Effector CD8-positive, alpha-beta T cell (primary cell): ENCODE results near the gene MET.
"Not testable (repeated sequence)": the region's sequence is repeated elsewhere in the genome, so short reads cannot be mapped to it uniquely, and the experiment has no call there.

Source experiments
- DNase-seq: peaks from one replicate; lab custom pipeline; 2025; lab: John Stamatoyannopoulos, UW

The MET gene

DNA sequence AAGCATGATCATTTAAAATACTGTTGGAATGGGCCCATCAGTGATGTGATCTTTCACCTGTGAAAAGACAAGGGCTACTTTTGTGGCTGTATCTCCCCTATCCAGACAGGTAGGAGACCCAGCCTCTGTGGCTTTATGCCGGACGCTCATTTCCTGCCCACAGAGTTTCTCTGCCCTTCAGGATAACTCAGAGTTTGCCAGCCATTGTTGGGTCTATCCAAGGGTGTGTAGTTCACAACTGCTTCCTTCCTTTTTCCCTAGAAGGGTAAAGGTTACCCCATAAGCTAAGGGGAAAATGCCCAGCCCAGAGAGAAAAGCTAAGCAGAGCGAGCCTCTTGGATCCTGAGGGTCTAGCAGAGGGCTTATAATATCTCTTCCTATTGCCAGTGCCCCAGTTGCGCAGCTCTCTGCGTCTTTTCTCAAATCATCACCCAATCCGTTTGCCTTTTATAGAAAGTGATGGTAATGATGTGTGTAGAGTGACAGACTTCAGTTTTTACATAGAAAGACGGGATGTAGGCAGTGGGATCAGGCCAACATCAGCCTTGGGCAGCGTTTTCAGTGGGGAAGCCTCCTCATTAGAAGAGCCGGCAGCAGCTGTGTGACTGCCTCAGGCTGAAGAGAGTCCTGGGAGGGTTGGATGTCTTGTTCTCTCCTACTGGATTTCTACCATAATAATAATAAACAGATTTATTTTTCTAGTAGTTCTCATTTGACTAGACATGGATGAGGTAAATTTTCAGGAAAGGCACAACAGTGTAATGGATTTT lies 80.5 kb downstream of the MET start:
- DNase-seq = no peak

DNA sequence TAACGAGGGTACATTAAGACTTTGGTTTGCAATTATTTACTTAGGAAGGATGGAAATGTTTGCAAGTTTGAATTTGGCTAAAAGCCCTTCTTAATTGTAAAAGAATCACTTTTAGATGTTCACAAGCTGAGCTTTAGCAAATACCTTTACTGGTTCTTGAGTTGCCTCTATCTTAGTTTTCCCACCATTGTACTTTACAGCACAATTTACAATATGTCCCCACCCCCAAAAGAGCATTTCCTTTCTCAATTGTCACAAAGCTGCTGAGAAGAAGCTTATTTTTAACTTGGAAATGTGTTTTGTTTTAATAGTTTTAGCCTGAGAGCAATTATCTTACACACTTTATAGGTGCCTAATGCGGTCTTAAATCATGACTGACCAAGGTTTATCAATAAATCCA lies 81.1 kb downstream of the MET start:
- DNase-seq = no peak

DNA sequence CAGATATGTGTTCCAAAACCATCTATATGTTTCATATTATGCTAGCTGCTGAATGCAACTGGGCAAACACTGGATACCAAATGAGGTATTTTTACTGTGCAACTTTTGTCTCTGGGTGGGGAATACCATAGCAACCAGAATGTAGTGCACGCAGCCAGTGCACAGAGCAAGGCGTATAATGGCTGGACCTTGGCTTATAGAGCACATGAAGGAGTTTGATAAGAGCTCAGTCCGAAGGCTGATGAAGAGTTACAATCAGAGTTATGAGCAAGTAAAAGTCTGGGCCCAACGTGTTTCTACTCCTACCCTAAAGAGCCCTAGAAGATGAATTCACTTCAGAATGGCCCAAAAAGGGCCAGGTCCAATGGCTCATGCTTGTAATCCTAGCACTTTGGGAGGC lies 82.2 kb downstream of the MET start:
- no peak for DNase-seq

DNA sequence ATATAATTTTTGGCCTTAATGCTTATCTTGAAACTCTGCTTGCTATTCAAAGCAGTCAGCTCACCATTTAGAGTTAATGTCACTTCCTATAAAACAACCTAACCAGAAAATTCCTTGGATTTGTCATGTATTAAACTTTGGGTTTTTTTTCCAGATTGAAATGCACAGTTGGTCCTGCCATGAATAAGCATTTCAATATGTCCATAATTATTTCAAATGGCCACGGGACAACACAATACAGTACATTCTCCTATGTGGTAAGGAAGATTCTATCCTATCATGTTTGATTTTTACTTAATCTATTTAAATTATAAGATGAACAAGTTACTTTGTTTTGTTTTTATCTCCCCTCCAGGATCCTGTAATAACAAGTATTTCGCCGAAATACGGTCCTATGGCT lies 85.3 kb downstream of the MET start:
- DNase-seq = no peak

DNA sequence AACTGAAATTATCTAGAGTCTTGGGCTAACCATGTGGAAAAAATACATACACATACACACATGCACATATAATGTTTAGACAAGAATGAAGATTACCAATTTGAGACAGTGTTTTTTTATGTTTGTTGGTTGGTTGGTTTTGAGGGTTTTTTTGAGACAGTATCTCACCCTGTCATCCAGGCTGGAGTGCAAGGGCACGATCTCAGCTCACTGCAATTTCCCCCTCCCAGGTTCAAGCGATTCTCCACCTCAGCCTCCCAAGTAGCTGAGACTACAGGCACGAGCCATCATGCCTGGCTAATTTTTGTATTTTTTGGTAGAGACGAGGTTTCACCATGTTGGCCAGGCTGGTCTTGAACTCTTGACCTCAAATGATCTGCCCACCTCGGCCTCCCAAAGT lies 87.6 kb downstream of the MET start:
- DNase-seq = not testable (repeated sequence)

DNA sequence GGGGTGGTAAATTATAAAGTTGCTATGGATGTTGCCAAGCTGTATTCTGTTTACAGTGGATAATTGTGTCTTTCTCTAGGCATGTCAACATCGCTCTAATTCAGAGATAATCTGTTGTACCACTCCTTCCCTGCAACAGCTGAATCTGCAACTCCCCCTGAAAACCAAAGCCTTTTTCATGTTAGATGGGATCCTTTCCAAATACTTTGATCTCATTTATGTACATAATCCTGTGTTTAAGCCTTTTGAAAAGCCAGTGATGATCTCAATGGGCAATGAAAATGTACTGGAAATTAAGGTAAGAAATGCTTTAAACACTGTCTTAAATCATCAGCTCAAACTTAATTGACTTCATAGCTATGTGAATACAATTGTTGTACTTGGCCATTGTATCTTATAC lies 91.0 kb downstream of the MET start:
- DNase-seq = no peak

DNA sequence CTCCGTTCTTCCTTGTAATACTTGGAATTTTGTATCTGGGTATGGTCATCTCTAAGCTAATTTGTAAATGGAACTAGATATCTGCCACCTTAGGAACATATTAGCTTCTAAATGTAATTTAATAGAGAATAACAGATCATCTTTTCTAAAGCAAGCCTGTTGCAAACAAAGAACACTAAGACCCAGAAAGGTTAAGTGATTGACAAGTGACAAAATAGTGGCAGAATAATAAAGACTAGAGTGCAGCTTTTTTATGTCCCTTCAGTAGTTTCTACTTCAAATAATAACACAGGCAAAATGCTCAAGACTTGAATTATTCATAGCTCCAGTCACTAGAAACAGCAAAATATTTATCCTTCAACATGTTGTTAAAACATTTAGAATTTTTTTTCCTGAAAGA lies 91.7 kb downstream of the MET start:
- no peak for DNase-seq

DNA sequence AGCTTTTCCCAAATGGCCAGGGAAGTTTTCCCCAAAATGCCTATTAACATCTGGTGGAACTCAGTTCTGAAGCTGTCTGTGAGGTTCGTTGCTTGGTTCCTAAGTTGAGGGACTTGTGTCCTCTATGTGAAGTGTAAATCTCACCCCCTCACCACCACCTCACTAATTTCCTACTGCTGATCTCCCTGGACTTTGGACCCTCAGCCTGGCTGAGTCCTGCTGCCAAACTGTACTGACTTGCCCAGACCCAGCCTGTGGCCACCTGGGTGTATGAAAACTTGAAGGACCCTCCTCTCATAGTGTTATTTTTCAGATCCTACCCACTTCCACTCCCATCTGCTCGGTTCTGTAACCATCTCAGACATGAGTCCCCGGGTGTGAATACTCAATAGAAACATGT lies 94.9 kb downstream of the MET start:
- DNase-seq = no peak

DNA sequence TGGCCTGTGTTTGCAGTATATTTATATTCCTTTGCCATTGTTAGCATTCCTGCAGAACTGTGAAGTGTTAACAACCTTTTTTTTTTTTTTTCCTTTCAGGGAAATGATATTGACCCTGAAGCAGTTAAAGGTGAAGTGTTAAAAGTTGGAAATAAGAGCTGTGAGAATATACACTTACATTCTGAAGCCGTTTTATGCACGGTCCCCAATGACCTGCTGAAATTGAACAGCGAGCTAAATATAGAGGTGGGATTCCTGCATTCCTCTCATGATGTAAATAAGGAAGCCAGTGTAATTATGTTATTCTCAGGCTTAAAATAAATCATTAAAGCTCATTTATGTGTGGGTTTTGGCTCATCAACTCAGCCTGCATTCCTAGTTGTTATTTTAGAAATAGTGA lies 97.5 kb downstream of the MET start:
- DNase-seq = no peak

DNA sequence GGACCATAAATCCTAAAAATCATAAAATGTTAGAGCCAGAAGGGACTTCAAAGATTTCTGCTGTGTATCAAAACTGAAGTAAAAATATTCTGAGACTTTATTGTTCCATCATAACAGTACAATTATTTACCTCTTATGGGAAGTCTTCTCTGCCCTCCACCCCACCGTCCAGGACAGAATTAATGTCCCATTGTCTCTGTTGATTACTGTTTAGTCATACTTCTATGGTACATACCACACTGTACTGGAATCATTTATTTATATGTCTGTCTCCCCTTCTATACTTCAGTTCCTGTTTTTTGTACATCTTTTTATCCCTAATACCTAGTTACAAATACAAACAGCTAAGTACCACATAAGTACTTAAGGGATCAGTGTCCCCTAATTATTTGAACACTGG lies 98.9 kb downstream of the MET start:
- no peak for DNase-seq

DNA sequence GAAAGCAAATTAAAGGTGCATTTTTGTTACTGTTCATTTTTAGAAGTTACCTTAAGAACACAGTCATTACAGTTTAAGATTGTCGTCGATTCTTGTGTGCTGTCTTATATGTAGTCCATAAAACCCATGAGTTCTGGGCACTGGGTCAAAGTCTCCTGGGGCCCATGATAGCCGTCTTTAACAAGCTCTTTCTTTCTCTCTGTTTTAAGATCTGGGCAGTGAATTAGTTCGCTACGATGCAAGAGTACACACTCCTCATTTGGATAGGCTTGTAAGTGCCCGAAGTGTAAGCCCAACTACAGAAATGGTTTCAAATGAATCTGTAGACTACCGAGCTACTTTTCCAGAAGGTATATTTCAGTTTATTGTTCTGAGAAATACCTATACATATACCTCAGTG lies 99.6 kb downstream of the MET start:
- DNase-seq = no peak

DNA sequence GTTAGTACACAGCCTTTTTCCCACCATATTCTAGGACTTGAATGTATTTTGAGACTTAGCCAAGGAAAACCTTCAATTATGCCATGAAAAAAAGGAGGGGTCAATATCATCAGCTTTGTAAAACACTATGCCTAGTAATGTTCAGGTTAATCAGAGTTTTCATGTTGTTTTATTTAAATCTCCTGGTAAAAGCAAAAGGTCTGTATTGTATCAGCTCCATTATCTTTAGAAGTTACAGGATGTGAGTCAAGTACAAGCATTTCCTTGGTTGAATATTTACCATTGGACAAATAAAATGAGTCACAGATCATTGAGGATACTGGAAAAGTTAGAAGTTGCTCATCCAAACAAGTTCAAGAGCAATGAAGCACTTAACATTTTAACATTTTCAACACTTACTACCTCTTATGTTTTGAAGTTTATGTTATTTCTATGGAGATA lies 100.4 kb downstream of the MET start:
- DNase-seq = no peak

DNA sequence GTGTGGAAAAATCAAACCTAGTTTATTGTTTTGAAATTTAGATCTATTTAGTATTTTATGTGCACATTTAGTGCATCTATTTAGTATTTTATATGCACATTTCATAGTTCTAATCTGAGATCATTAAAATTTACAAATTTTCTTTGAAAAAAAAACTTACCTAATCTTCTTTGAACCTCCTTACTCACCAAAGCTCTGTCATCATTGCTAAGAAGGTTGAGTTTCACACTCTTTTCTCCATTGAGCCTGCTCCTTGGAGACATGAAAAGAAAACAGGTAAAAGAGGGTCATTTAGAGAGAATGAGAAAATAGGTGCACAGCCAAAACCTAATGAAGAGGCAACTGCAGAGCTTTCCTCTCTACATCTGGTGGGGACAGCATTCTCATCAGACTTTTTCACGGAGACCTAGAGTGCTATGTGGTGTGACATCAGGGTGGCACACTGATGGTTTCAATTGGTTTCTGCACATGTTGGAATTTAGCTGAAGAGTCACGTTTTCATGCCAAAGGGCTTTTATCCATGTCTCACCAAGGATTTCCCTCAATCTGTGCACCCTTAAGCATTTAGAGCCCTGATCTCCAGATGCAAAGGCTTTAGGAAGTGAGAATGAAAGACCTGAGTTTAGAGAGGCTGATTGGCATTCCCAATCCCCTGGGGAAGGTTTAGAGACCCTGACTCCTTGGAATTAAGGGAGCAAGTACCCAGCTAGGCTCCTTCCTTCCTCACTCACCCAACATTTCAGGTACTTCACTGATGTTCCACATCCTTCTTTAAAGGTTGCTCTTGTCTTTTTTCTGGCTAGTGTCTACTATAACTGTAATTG lies 101.1 kb downstream of the MET start:
- no peak for DNase-seq

DNA sequence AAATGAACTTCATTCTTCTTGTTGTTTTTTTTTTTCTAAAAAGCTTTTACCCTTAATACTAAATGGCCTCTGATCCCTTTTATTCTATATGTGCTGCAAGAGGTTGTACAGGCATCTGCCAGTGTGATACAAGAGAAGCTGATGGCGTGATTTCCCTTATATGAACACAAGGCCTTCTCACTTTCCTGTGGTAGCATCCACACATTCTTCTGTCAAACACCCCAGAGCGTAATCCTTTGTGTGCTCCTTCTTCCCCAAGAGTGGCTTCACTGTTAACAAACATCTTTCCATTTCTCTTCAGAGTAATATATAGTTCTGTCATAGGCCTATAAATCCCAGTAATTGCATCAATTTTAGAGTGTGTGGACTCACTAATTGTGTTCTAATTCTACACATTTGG lies 104.0 kb downstream of the MET start:
- DNase-seq = no peak

DNA sequence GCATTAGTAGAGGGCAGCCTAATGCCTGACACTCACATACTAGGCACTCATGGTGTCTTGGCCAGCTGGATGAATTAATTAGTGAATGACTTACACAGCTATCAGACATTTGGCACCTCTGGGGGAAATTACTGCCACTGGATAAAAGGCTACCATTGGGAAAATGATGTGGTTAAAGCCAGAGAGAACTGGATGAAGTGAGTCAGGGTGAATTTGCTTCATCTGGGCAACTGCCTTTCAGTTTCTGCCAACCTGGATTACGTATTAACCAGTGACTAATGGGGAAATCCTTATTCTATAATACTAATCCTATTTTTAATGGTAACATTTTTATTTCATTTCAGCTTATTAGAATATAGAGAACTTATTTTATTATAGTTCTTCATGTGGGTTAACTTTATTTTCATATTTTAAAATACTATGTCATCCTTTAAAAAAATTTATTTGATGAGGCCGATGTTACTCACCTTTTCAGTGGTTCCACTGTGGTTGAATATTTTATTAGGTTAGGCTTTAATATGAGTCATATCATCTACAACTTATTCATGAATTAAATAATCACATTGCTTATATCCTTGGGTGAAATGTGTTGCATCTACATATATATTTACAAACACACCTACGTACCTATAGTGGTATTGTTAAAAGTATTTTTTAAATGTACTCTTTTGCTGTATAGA lies 104.8 kb downstream of the MET start:
- DNase-seq = no peak

DNA sequence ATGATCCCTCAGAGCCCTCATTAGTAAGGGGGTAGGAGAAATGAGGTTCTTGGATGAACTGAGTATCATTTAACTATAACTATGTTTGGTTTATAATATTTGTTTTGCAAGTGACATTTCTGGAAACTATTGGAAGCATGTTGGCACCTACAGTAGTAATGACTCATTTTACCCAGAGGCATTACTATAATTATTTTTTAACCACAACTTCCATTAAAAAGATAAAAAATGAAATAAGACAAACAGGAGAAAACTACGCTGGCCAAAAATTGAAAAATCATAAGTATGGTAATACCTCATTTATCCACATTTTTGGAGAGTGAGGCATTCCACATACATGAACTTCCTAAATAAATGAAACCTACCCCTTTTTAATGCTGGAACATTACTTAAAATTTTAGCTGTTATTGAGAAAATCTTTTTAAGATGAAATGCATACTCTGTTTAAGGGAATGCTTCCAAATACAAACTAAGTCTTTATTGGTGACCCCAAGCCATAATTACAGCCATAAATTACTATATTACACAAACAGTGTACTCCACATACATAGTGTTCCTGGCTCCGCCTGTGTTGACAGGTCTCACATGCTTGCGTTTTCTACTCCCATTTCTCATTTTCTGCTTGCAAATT lies 105.8 kb downstream of the MET start:
- no peak for DNase-seq

DNA sequence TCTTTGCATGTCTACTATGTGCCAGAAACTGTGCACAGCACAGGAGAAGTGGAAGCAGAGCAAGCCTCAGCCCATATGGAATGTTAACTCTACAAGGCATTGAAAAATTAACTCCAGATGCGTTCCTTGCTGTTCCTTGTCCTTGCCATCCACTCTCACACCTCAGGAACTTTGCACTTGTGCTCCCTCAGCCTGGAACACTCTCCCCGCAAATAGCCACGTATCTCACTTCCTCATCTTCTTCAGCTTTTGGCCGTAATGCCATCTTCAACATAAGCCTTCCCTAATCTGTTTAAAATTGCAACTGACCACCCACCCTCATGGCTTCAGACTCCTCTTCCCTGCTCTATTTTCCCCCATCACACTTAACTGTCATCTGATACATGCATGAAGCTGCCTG lies 107.2 kb downstream of the MET start:
- DNase-seq = no peak

DNA sequence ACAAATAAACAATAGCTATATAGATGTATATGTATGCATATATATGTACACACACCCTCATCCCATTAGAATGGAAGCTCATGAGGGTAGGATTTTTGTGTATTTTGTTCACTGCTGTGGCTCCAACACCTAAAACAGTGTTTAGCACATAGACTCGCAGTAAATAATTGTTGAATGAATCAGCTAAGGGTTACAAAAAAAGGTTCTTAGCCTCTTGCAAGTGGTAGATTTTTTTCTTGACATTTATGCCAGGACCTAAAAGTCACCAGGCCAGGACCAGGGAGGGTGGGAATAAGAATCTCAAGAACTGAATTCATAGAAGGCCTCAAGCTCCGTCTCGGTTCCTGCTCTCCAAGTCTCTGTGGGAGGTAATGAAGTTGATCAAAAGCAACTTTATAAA lies 107.9 kb downstream of the MET start:
- no peak for DNase-seq

DNA sequence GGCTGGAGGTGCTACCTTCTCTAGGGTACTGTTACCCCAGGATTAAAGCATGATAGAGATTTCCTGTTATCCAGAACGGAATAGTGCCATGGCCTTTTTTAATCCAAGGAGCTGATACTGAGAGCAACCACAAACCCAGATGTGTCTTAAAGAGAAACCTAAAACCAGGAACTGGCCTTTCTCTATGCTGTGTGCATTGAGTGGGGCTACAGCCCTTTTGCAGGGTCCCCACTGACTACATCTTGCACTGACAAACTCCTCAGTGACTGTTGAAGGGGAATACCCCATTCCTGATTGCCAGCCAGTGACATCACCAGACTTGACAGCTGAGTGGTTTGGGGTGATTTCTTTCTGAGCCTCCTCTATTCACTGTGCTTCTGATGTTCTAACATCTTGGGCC lies 108.5 kb downstream of the MET start:
- DNase-seq = no peak

DNA sequence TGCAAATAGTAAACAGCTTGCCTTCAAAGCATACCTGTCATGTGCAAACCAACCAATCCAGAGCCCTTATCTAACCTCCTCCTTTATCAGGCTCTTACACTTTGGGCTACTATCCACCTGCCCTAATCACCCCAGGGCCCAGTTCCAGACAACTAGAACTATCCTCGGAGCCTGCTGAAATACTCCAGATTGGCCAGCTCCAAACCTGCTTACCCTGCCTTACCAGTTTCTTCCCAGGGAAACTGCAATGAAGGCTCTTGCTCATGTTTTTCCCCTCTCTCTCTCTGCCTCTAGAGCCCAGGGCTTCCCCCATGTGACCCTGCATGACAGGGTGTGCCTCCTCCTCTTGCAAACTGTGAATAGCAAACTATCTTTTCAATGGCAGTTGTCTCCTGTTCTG lies 109.0 kb downstream of the MET start:
- no peak for DNase-seq

DNA sequence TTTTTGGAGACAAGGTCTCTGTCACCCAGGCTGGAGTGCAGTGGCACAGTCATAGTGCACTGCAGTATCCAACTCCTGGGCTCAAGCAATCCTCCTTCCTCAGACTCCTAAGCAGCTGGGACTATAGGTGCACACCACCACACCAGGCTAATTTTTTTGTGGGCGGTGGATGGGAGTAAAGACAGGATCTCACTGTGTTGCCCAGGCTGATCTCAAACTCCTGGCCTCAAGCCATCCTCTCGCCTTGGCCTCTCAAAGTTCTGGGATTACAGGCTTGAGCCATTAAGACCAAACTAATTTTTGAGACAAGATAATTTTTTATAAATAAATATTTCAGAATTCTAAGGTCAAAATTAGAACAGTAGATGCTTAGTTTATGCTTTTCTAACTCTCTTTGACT lies 109.6 kb downstream of the MET start:
- DNase-seq = no peak

DNA sequence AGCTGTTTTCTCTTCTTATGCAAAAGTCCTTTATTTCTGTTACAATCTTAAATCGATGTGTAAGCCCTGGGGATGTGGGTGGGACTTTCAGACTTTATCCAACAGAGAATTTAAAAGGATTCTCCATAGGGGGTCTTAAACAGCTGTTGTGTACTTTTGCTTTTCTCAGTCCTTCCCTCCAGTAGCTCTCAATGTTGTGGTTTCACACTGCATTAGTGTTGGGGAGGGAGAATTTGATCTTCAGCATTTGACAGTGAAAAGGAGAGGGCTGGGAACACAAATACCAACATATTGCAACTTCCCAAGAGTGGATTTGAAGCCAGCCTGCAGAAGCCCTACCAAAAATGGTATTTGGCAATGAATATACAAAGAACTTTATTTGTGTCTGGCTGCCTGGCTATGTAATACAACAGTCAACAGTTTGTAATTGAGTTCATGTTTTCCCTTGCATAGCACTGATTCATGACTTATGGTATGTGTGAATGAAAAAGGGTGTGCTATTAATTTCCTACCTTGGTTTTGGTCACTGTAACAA lies 110.2 kb downstream of the MET start:
- no peak for DNase-seq
